H9 (cell line): Measurements from ENCODE around the gene ZNF212. TPM values are rescaled to one million over a fixed set of nuclear protein-coding genes. Genes with fewer than 3 reads are reported as not detected.

Source experiments
- DNase-seq: peaks from one replicate; pipeline ENCODE4 v3.0.0-alpha.2; 2017
- H2AFZ ChIP-seq: one replicate; pipeline ENCODE4 v1.6.1; 2013; ENCODE audit warnings: mild to moderate bottlenecking, low read length, control low read depth, moderate library complexity
- H2AK5ac ChIP-seq: 2 replicates; pipeline ENCODE4 v1.6.1; 2013; ENCODE audit warnings: low read length, control low read depth, mixed read lengths; ENCODE audit not compliant: insufficient read length
- H2BK120ac ChIP-seq: one replicate; pipeline ENCODE4 v1.6.1; 2013; ENCODE audit warnings: low read depth, mild to moderate bottlenecking, low read length, control low read depth, inconsistent platforms; ENCODE audit not compliant: poor library complexity, severe bottlenecking
- H2BK12ac ChIP-seq: 2 replicates; pipeline ENCODE4 v1.6.1; 2013; ENCODE audit warnings: low read length, control low read depth, mixed read lengths, low read depth; ENCODE audit not compliant: insufficient read length
- H2BK15ac ChIP-seq: 2 replicates; pipeline ENCODE4 v1.6.1; 2013; ENCODE audit warnings: low read depth, low read length, control low read depth
- H2BK20ac ChIP-seq: one replicate; pipeline ENCODE4 v1.6.1; 2013; ENCODE audit warnings: low read depth, mild to moderate bottlenecking, low read length, control low read depth, inconsistent platforms; ENCODE audit not compliant: poor library complexity, severe bottlenecking
- H2BK5ac ChIP-seq: 2 replicates; pipeline ENCODE4 v1.6.1; 2013; ENCODE audit warnings: low read length, control low read depth, mixed read lengths; ENCODE audit not compliant: insufficient read length
- H3K14ac ChIP-seq: 2 replicates; pipeline ENCODE4 v1.6.1; 2013; ENCODE audit warnings: low read length, control low read depth; ENCODE audit not compliant: insufficient read depth
- H3K18ac ChIP-seq: 2 replicates; pipeline ENCODE4 v1.6.1; 2013; ENCODE audit warnings: low read depth, mild to moderate bottlenecking, mixed read lengths, low read length, control low read depth; ENCODE audit not compliant: insufficient read length
- H3K23ac ChIP-seq: 2 replicates; pipeline ENCODE4 v1.6.1; 2013; ENCODE audit warnings: low read length, control low read depth, mixed read lengths, low read depth; ENCODE audit not compliant: insufficient read length
- H3K23me2 ChIP-seq: 2 replicates; pipeline ENCODE4 v1.6.1; 2013; ENCODE audit warnings: low read depth, mild to moderate bottlenecking, mixed read lengths, low read length, control low read depth; ENCODE audit not compliant: insufficient read length, poor library complexity, severe bottlenecking
- H3K27ac ChIP-seq: 2 replicates; pipeline ENCODE4 v1.5.1; 2013; ENCODE audit warnings: low read length, control low read depth, mixed read lengths, low read depth; ENCODE audit not compliant: insufficient read length
- H3K27me3 ChIP-seq: 2 replicates; pipeline ENCODE4 v1.6.1; 2013; ENCODE audit warnings: low read length, control low read depth, inconsistent platforms; ENCODE audit not compliant: insufficient read depth
- H3K4ac ChIP-seq: 2 replicates; pipeline ENCODE4 v1.6.1; 2013; ENCODE audit warnings: low read depth, mild to moderate bottlenecking, control low read depth, inconsistent platforms, low read length, moderate library complexity
- H3K4me1 ChIP-seq: 2 replicates; pipeline ENCODE4 v1.6.1; 2013; ENCODE audit warnings: low read length, control low read depth, inconsistent platforms; ENCODE audit not compliant: insufficient read depth
- H3K4me2 ChIP-seq: 2 replicates; pipeline ENCODE4 v1.6.1; 2013; ENCODE audit warnings: low read length, control low read depth, mixed read lengths; ENCODE audit not compliant: insufficient read length, insufficient read depth
- H3K56ac ChIP-seq: 2 replicates; pipeline ENCODE4 v1.6.1; 2013; ENCODE audit warnings: low read depth, mild to moderate bottlenecking, mixed read lengths, low read length, control low read depth; ENCODE audit not compliant: insufficient read length
- H3K79me1 ChIP-seq: 2 replicates; pipeline ENCODE4 v1.6.1; 2013; ENCODE audit warnings: low read depth, mild to moderate bottlenecking, moderate library complexity, low read length, control low read depth, inconsistent platforms; ENCODE audit not compliant: insufficient read depth, poor library complexity, severe bottlenecking
- H3K79me2 ChIP-seq: 2 replicates; pipeline ENCODE4 v1.6.1; 2013; ENCODE audit warnings: low read length, control low read depth, inconsistent platforms; ENCODE audit not compliant: insufficient read depth
- H3K9ac ChIP-seq: 2 replicates; pipeline ENCODE4 v1.6.1; 2013; ENCODE audit warnings: low read length, control low read depth, mixed read lengths; ENCODE audit not compliant: insufficient read length; ENCODE audit errors: extremely low read depth
- H3K9me3 ChIP-seq: one replicate; pipeline ENCODE4 v1.6.1; 2013; ENCODE audit warnings: low read depth, low read length, inconsistent platforms; ENCODE audit not compliant: control insufficient read depth
- H3T11ph ChIP-seq: one replicate; pipeline ENCODE4 v1.6.1; 2013; ENCODE audit warnings: mild to moderate bottlenecking, low read length, control low read depth, inconsistent platforms
- H4K20me1 ChIP-seq: one replicate; pipeline ENCODE4 v1.6.1; 2013; ENCODE audit not compliant: control insufficient read depth, insufficient read length, insufficient read depth
- H4K5ac ChIP-seq: 2 replicates; pipeline ENCODE4 v1.6.1; 2013; ENCODE audit warnings: low read depth, mild to moderate bottlenecking, mixed read lengths, low read length, control low read depth; ENCODE audit not compliant: insufficient read length
- H4K8ac ChIP-seq: replicated peaks from 2 replicates; pipeline ENCODE4 v1.6.1; 2013; ENCODE audit warnings: low read length, control low read depth, mixed read lengths, low read depth; ENCODE audit not compliant: insufficient read length
- H4K91ac ChIP-seq: 2 replicates; pipeline ENCODE4 v1.6.1; 2013; ENCODE audit warnings: low read depth, mild to moderate bottlenecking, moderate library complexity, mixed read lengths, low read length, control low read depth; ENCODE audit not compliant: insufficient read length
- H3K27ac Mint-ChIP-seq, 3 experiments: 2 replicates in 2 of 3; 3 replicates in 1 of 3; pipeline ENCODE4 v1.8.0; 2020 to 2021; ENCODE audit warnings: mixed read lengths in 3 of 3, mild to moderate bottlenecking in 1 of 3, moderate library complexity in 1 of 3
- H3K27me3 Mint-ChIP-seq: 2 replicates; pipeline ENCODE4 v1.8.0; 2021; ENCODE audit warnings: low read depth, mild to moderate bottlenecking, moderate library complexity, mixed read lengths
- H3K36me3 Mint-ChIP-seq, 3 experiments: 2 replicates in 2 of 3; 3 replicates in 1 of 3; pipeline ENCODE4 v1.8.0; 2020 to 2021; ENCODE audit warnings: low read depth in 3 of 3, mixed read lengths in 3 of 3; ENCODE audit not compliant: insufficient read depth in 1 of 3
- H3K4me1 Mint-ChIP-seq, 2 experiments: 2 replicates each; pipeline ENCODE4 v1.8.0; 2020; ENCODE audit warnings: mixed read lengths in 2 of 2
- H3K4me3 Mint-ChIP-seq, 2 experiments: 2 replicates in 1 of 2; 3 replicates in 1 of 2; pipeline ENCODE4 v1.8.0; 2020 to 2021; ENCODE audit warnings: mild to moderate bottlenecking in 2 of 2, mixed read lengths in 2 of 2, moderate library complexity in 1 of 2
- H3K9me3 Mint-ChIP-seq, 2 experiments: 2 replicates in 1 of 2; 3 replicates in 1 of 2; pipeline ENCODE4 v1.8.0; 2020; ENCODE audit warnings: mild to moderate bottlenecking in 2 of 2, mixed read lengths in 2 of 2, moderate library complexity in 1 of 2
- WGBS: extraction: QIAGEN DNeasy Blood & Tissue Kit; methylation state at CpG from one replicate; pipeline ENCODE4 v1.1.7; 2013; ENCODE audit warnings: missing lambda C conversion rate, low lambda C conversion rate, mixed read lengths; ENCODE audit not compliant: insufficient read length; ENCODE audit errors: extremely low coverage; 5-methylcytosine and 5-hydroxymethylcytosine counted together
- total RNA-seq: library from RNA; stranded (reverse); gene quantifications from 2 replicates; pipeline ENCODE4 v1.2.1, GENCODE V29; 2021
- TF ChIP-seq, protein P1 (sequence below): fragments of 200-600 bp; sonication (generic); conservative IDR thresholded peaks from 3 replicates; pipeline ENCODE4 v1.8.0; 2021; ENCODE audit warnings: antibody characterized with exemption, mild to moderate bottlenecking

The ZNF212 gene
- total RNA-seq, 1 experiment from 2014 or later = 21.1 TPM

GRCh38 chr7:149237502-149237901, 1.9 kb upstream of the ZNF212 start:
- Histone ChIP-seq H3K4me2 (no peak overlapping the region), H3K23me2 (no peaks in the 10 kb centered on the region), H4K5ac (no peak overlapping the region), H2BK12ac (no peak overlapping the region), H2AFZ (no peak overlapping the region), H3K4ac (no peak overlapping the region), H4K8ac (no peak overlapping the region), H2AK5ac (no peak overlapping the region), H3K27ac (no peak overlapping the region), H3K56ac (no peak overlapping the region), H3T11ph (no peak overlapping the region), H3K27me3 (no peaks in the 10 kb centered on the region), H3K18ac (no peak overlapping the region), H3K9me3 (no peaks in the 10 kb centered on the region), H4K91ac (no peak overlapping the region), H2BK20ac (no peak overlapping the region), H2BK5ac (no peak overlapping the region), H2BK15ac (no peak overlapping the region), H3K79me1 (peaks cover 4% of the 10 kb centered on the region), H3K4me1 (peaks cover 2% of the 10 kb centered on the region; the same call in 1 of the 2 replicates), H2BK120ac (no peak overlapping the region), H3K79me2 (peaks cover 7% of the 10 kb centered on the region; the same call in 1 of the 2 replicates), H3K23ac (no peak overlapping the region), H3K9ac (no peak overlapping the region), H4K20me1 (no peaks in the 10 kb centered on the region), H3K14ac (no peak overlapping the region)
- no peak overlapping the region for H3K4me3 Mint-ChIP-seq
- DNase-seq = no peak
- H3K27ac Mint-ChIP-seq = no peak overlapping the region
- peaks cover 2 to 7% (median 3%) of the 10 kb centered on the region in 3 experiments; a peak in 5 of 7 replicates for H3K36me3 Mint-ChIP-seq
- H3K4me1 Mint-ChIP-seq = peaks cover 9% of the 10 kb centered on the region in 2 experiments
- no CpG with 5 or more reads among the region's 7 CpGs for WGBS
- peaks cover 31% of the 10 kb centered on the region for H3K27me3 Mint-ChIP-seq
- TF ChIP-seq, protein P1, sequence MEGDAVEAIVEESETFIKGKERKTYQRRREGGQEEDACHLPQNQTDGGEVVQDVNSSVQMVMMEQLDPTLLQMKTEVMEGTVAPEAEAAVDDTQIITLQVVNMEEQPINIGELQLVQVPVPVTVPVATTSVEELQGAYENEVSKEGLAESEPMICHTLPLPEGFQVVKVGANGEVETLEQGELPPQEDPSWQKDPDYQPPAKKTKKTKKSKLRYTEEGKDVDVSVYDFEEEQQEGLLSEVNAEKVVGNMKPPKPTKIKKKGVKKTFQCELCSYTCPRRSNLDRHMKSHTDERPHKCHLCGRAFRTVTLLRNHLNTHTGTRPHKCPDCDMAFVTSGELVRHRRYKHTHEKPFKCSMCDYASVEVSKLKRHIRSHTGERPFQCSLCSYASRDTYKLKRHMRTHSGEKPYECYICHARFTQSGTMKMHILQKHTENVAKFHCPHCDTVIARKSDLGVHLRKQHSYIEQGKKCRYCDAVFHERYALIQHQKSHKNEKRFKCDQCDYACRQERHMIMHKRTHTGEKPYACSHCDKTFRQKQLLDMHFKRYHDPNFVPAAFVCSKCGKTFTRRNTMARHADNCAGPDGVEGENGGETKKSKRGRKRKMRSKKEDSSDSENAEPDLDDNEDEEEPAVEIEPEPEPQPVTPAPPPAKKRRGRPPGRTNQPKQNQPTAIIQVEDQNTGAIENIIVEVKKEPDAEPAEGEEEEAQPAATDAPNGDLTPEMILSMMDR = no peak
- peaks cover 1 to 4% of the 10 kb centered on the region in 2 experiments; a peak in 4 of 5 replicates for H3K9me3 Mint-ChIP-seq
